ENCODE results near the gene TGM1. TPM values are rescaled to one million over a fixed set of nuclear protein-coding genes. Genes with fewer than 3 reads are reported as not detected.

TGM1 gene
- total RNA-seq, 1 experiment from 2014 or later = 2.9 TPM

GRCh38 chr14:24247422-24247821 lies 15.6 kb downstream of the TGM1 start:
- TF ChIP-seq CTCF (conservative IDR thresholded peaks at IDR 0.05) = no peak
- H2AFZ ChIP-seq (ENCODE audit: low read length) = no peak overlapping the region
- H4K20me1 ChIP-seq (ENCODE audit: control insufficient read depth, insufficient read depth, insufficient read length) = no peaks in the 10 kb centered on the region
- Mint-ChIP-seq H3K27me3 (ENCODE audit: low read depth) (peaks cover 8% of the 10 kb centered on the region; the same call in 1 of the 2 replicates), H3K36me3 (ENCODE audit: insufficient read depth in 1 of 3, low read depth in 3 of 3) (no peaks in the 10 kb centered on the region; a peak in 1 of 7 replicates), H3K27ac (no peak overlapping the region), H3K9me3 (no peaks in the 10 kb centered on the region), H3K4me3 (no peak overlapping the region), H3K4me1 (peaks cover 9% of the 10 kb centered on the region in 2 experiments)
- WGBS (ENCODE audit: extremely low coverage, insufficient read length, low lambda C conversion rate) = 100% methylated on average over 2 of the region's 7 CpGs
- H3T11ph ChIP-seq (ENCODE audit: low read length) = no peak overlapping the region
- H2BK20ac ChIP-seq (ENCODE audit: low read depth, low read length, poor library complexity, severe bottlenecking) = no peak overlapping the region
- H3K56ac ChIP-seq (ENCODE audit: insufficient read length, low read depth, low read length) = no peak overlapping the region
- no peak overlapping the region for H3K14ac ChIP-seq (ENCODE audit: insufficient read depth, low read length)
- no peak overlapping the region for H3K4me2 ChIP-seq (ENCODE audit: insufficient read depth, insufficient read length, low read length)
- H4K8ac ChIP-seq (replicated peaks; ENCODE audit: insufficient read length, low read depth, low read length) = no peak overlapping the region
- no peak overlapping the region for H3K27ac ChIP-seq (ENCODE audit: insufficient read length, low read depth, low read length)
- H2BK5ac ChIP-seq (ENCODE audit: insufficient read length, low read length) = no peak overlapping the region
- no peak overlapping the region for H3K23ac ChIP-seq (ENCODE audit: insufficient read length, low read depth, low read length)
- H3K18ac ChIP-seq (ENCODE audit: insufficient read length, low read depth, low read length) = no peak overlapping the region
- no peak overlapping the region for H3K4ac ChIP-seq (ENCODE audit: low read depth, low read length)
- H3K23me2 ChIP-seq (ENCODE audit: insufficient read length, low read depth, low read length, poor library complexity, severe bottlenecking) = no peaks in the 10 kb centered on the region
- no peaks in the 10 kb centered on the region for H3K27me3 ChIP-seq (ENCODE audit: insufficient read depth, low read length)
- H2BK12ac ChIP-seq (ENCODE audit: insufficient read length, low read depth, low read length) = no peak overlapping the region
- H4K5ac ChIP-seq (ENCODE audit: insufficient read length, low read depth, low read length) = no peak overlapping the region
- no peaks in the 10 kb centered on the region for H3K4me1 ChIP-seq (ENCODE audit: insufficient read depth, low read length)
- no peaks in the 10 kb centered on the region for H3K79me2 ChIP-seq (ENCODE audit: insufficient read depth, low read length)
- no peak overlapping the region for H2BK120ac ChIP-seq (ENCODE audit: low read depth, low read length, poor library complexity, severe bottlenecking)
- H2BK15ac ChIP-seq (ENCODE audit: low read depth, low read length) = no peak overlapping the region
- no peak overlapping the region for H2AK5ac ChIP-seq (ENCODE audit: insufficient read length, low read length)
- no peak for DNase-seq
- no peak overlapping the region for H4K91ac ChIP-seq (ENCODE audit: insufficient read length, low read depth, low read length)
- H3K9me3 ChIP-seq (ENCODE audit: control insufficient read depth, low read depth, low read length) = no peaks in the 10 kb centered on the region
- no peak overlapping the region for H3K9ac ChIP-seq (ENCODE audit: extremely low read depth, insufficient read length, low read length)
- no peaks in the 10 kb centered on the region for H3K79me1 ChIP-seq (ENCODE audit: insufficient read depth, low read depth, low read length, poor library complexity, severe bottlenecking)
